DOHH2 (cell line): ENCODE results near the gene CSNK2B.

ENCODE experiments used
- H3F3A ChIP-seq: fragments of 200-600 bp; sonication (generic), shearing (Covaris generic); 2 replicates; pipeline ENCODE4 v1.6.0; 2016; ENCODE audit warnings: antibody characterized with exemption, mild to moderate bottlenecking; ENCODE audit not compliant: control insufficient read depth, insufficient read depth
- H3K27ac ChIP-seq: fragments of 200-600 bp; sonication (generic); 2 replicates; pipeline ENCODE4 v1.5.1; 2014; ENCODE audit warnings: low read depth, mild to moderate bottlenecking, low read length, moderate library complexity
- H3K27me3 ChIP-seq: fragments of 200-600 bp; sonication (generic); 2 replicates; pipeline ENCODE4 v1.6.1; 2014; ENCODE audit warnings: mild to moderate bottlenecking, low read length, mixed read lengths; ENCODE audit not compliant: control insufficient read depth
- H3K36me3 ChIP-seq: fragments of 200-600 bp; sonication (generic); 2 replicates; pipeline ENCODE4 v1.6.1; 2014; ENCODE audit warnings: mild to moderate bottlenecking, low read length, moderate library complexity, mixed read lengths; ENCODE audit not compliant: control insufficient read depth
- H3K4me1 ChIP-seq: fragments of 200-600 bp; sonication (generic); 2 replicates; pipeline ENCODE4 v1.6.1; 2014; ENCODE audit warnings: mild to moderate bottlenecking, low read length, mixed read lengths; ENCODE audit not compliant: control insufficient read depth
- H3K4me2 ChIP-seq: fragments of 200-600 bp; sonication (generic); 2 replicates; pipeline ENCODE4 v1.6.0; 2014; ENCODE audit warnings: mild to moderate bottlenecking, low read length, moderate library complexity
- H3K4me3 ChIP-seq: fragments of 200-600 bp; sonication (generic); 2 replicates; pipeline ENCODE4 v1.5.1; 2014; ENCODE audit warnings: mild to moderate bottlenecking, low read length, mixed read lengths
- H3K79me2 ChIP-seq: fragments of 200-600 bp; sonication (generic); 2 replicates; pipeline ENCODE4 v1.6.1; 2014; ENCODE audit warnings: mild to moderate bottlenecking, low read length, mixed read lengths; ENCODE audit not compliant: control insufficient read depth
- H3K9me2 ChIP-seq: fragments of 200-600 bp; sonication (generic); replicated peaks from 2 replicates; pipeline ENCODE4 v1.6.1; 2014; ENCODE audit warnings: mild to moderate bottlenecking, low read length, mixed read lengths; ENCODE audit not compliant: control insufficient read depth
- H3K9me3 ChIP-seq: fragments of 200-600 bp; sonication (generic); 2 replicates; pipeline ENCODE4 v1.6.1; 2014; ENCODE audit warnings: antibody characterized with exemption, low read length, mixed read lengths; ENCODE audit not compliant: control insufficient read depth, insufficient read depth
- H4K20me1 ChIP-seq: fragments of 200-600 bp; sonication (generic); 2 replicates; pipeline ENCODE4 v1.6.0; 2014; ENCODE audit warnings: low read depth, mild to moderate bottlenecking, antibody characterized with exemption, low read length, moderate library complexity; ENCODE audit not compliant: control insufficient read depth, insufficient read depth
- EZH2phosphoT487 ChIP-seq: fragments of 200-600 bp; sonication (generic); IDR thresholded peaks from 2 replicates; pipeline ENCODE4 v1.6.1; 2017; ENCODE audit warnings: borderline replicate concordance, mild to moderate bottlenecking, antibody characterized with exemption, low read length, moderate library complexity, mixed read lengths
- TF ChIP-seq, protein P1 (sequence below): fragments of 200-600 bp; sonication (generic); IDR thresholded peaks from one replicate; pipeline ENCODE4 v1.5.1; 2014; ENCODE audit warnings: antibody characterized with exemption, mild to moderate bottlenecking, low read depth, low read length; ENCODE audit not compliant: poor library complexity, severe bottlenecking

Gene CSNK2B

GRCh38 chr6:31627690-31628287, 38.1 kb upstream of the CSNK2B start:
- peaks cover 5% of the 10 kb centered on the region; the same call in 1 of the 2 replicates for H4K20me1 ChIP-seq
- H3K9me3 ChIP-seq: no peaks in the 10 kb centered on the region
- H3K36me3 ChIP-seq: peaks cover 100% of the 10 kb centered on the region
- no peak overlapping the region for H3K4me2 ChIP-seq
- no peak for TF ChIP-seq EZH2phosphoT487
- TF ChIP-seq, protein P1, sequence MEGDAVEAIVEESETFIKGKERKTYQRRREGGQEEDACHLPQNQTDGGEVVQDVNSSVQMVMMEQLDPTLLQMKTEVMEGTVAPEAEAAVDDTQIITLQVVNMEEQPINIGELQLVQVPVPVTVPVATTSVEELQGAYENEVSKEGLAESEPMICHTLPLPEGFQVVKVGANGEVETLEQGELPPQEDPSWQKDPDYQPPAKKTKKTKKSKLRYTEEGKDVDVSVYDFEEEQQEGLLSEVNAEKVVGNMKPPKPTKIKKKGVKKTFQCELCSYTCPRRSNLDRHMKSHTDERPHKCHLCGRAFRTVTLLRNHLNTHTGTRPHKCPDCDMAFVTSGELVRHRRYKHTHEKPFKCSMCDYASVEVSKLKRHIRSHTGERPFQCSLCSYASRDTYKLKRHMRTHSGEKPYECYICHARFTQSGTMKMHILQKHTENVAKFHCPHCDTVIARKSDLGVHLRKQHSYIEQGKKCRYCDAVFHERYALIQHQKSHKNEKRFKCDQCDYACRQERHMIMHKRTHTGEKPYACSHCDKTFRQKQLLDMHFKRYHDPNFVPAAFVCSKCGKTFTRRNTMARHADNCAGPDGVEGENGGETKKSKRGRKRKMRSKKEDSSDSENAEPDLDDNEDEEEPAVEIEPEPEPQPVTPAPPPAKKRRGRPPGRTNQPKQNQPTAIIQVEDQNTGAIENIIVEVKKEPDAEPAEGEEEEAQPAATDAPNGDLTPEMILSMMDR: no peak
- H3K4me3 ChIP-seq: no peak overlapping the region
- H3K4me1 ChIP-seq: peaks cover 1% of the 10 kb centered on the region
- no peak overlapping the region for H3K27ac ChIP-seq
- no peaks in the 10 kb centered on the region for H3K9me2 ChIP-seq
- H3F3A ChIP-seq: 0 out of 2 replicates have a peak, but pooled peaks cover 2% of the 10 kb centered on the region
- peaks cover 68% of the 10 kb centered on the region for H3K79me2 ChIP-seq
- no peaks in the 10 kb centered on the region for H3K27me3 ChIP-seq

DNA sequence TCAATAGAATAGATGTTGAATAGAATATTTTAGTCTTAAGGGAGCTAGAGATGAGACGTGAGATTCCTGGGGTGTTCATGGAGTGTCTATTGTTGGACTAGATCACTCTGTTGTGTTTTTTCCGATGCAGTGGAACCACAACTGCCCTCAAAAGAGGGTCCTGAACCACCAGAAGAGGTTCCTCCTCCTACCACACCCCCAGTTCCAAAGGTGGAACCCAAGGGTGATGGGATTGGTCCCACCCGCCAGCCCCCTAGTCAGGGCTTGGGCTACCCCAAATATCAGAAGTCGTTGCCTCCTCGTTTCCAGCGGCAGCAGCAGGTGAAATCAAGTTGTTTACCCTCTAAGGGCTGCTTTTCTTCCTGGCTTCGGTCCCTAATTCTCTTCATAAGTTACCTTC, 36.9 kb upstream of the CSNK2B start:
- Histone ChIP-seq H3K9me3 (no peaks in the 10 kb centered on the region), H3F3A (peaks cover 8% of the 10 kb centered on the region; the same call in 1 of the 2 replicates), H3K4me1 (no peaks in the 10 kb centered on the region), H3K27me3 (no peaks in the 10 kb centered on the region), H3K27ac (no peak overlapping the region), H3K36me3 (peaks cover 100% of the 10 kb centered on the region), H4K20me1 (peaks cover 4% of the 10 kb centered on the region; the same call in 1 of the 2 replicates), H3K9me2 (no peaks in the 10 kb centered on the region), H3K4me3 (no peak overlapping the region), H3K79me2 (peaks cover 61% of the 10 kb centered on the region), H3K4me2 (no peak overlapping the region)
- TF ChIP-seq EZH2phosphoT487: no peak
- TF ChIP-seq, protein P1: no peak

GRCh38 chr6:31630177-31630934, 35.5 kb upstream of the CSNK2B start:
- Histone ChIP-seq H3K4me1 (no peaks in the 10 kb centered on the region), H3K4me3 (no peak overlapping the region), H3K4me2 (no peak overlapping the region), H3K79me2 (peaks cover 50% of the 10 kb centered on the region), H3F3A (peaks cover 18% of the 10 kb centered on the region; the same call in 1 of the 2 replicates), H4K20me1 (peaks cover 4% of the 10 kb centered on the region; the same call in 1 of the 2 replicates), H3K27ac (no peak overlapping the region), H3K9me3 (no peaks in the 10 kb centered on the region), H3K36me3 (peaks cover 100% of the 10 kb centered on the region), H3K27me3 (no peaks in the 10 kb centered on the region), H3K9me2 (no peaks in the 10 kb centered on the region)
- no peak for TF ChIP-seq EZH2phosphoT487
- TF ChIP-seq, protein P1: no peak
